HepG2 (cell line): ENCODE results near the gene RILP. TPM values are rescaled to one million over a fixed set of nuclear protein-coding genes. Genes with fewer than 3 reads are reported as not detected.

ENCODE experiments used
- ATAC-seq: fragments of 200-7000 bp; cut with Tn5 transposase; 3 replicates; pipeline ENCODE4 v1.9.1; 2020; ENCODE audit warnings: mild to moderate bottlenecking, moderate library complexity
- BruUV-seq: library from RNA; stranded (reverse); fragments of 400-500 nt; replicated peaks from 2 replicates; lab custom pipeline; 2021; lab: Mats Ljungman, UMichigan
- CTCF ChIA-PET: fragments of 300-600 bp; formaldehyde crosslinking; extraction: SDS; loops from one replicate; lab custom pipeline; 2021; ENCODE audit warnings: low total read pairs, inconsistent platforms, low intra/inter-chr PET ratio; lab: Yijun Ruan, JAX
- POLR2A ChIA-PET: fragments of 350-600 bp; sonication (Branson Sonifier 250); formaldehyde crosslinking; loops from one replicate; lab custom pipeline; 2020; ENCODE audit warnings: antibody characterized with exemption, inconsistent platforms; lab: Yijun Ruan, JAX
- DNase-seq: peaks from one replicate; pipeline ENCODE4 v3.0.0-alpha.2; 2015; ENCODE audit warnings: low spot score
- FAIRE-seq: peaks from 3 replicates; lab custom pipeline; 2011; peaks lifted over from hg19 to GRCh38; lab: Jason Lieb, UNC
- H2AFZ ChIP-seq: one replicate; pipeline ENCODE4 v1.6.1; 2011; ENCODE audit warnings: low read length, inconsistent platforms
- H3K27ac ChIP-seq: fragments of 300-600 bp; 3 replicates; pipeline ENCODE4 v1.8.0; 2011; ENCODE audit warnings: mixed run types, mild to moderate bottlenecking, mixed read lengths, low read length, inconsistent platforms; ENCODE audit not compliant: insufficient read depth; ENCODE audit errors: extremely low read length
- H3K27me3 ChIP-seq, 2 experiments: fragments of 200-600 bp in 1 of 2; 2 replicates in 1 of 2; 3 replicates in 1 of 2; pipeline versions ENCODE4 v1.6.0 to v1.8.0; 2011; ENCODE audit warnings: low read length in 2 of 2, mild to moderate bottlenecking in 2 of 2, moderate library complexity in 2 of 2, inconsistent platforms in 1 of 2; ENCODE audit not compliant: insufficient read depth in 2 of 2, control insufficient read depth in 1 of 2
- H3K36me3 ChIP-seq, 2 experiments: fragments of 200-600 bp in 1 of 2; replicated peaks in 1 of 2; 2 replicates in 1 of 2; 3 replicates in 1 of 2; pipeline versions ENCODE4 v1.5.1 to v1.8.0; 2011; ENCODE audit warnings: low read length in 2 of 2, inconsistent platforms in 1 of 2; ENCODE audit not compliant: insufficient read depth in 2 of 2, control insufficient read depth in 1 of 2
- H3K4me1 ChIP-seq: 2 replicates; pipeline ENCODE4 v1.5.1; 2012; ENCODE audit warnings: low read length, inconsistent platforms; ENCODE audit not compliant: insufficient read depth
- H3K4me2 ChIP-seq: 2 replicates; pipeline ENCODE4 v1.6.0; 2011; ENCODE audit warnings: low read depth, low read length, inconsistent platforms
- H3K4me3 ChIP-seq, 3 experiments: fragments of 200-600 bp in 1 of 3; sonication (generic), shearing (Covaris generic) in 1 of 3; replicated peaks in 1 of 3; 2 replicates each; pipeline ENCODE4 v1.5.1; 2011 to 2016; ENCODE audit warnings: low read length in 3 of 3, inconsistent platforms in 2 of 3, low read depth in 2 of 3, mild to moderate bottlenecking in 2 of 3, control low read depth in 1 of 3, mixed read lengths in 1 of 3; ENCODE audit not compliant: insufficient read depth in 1 of 3
- H3K79me2 ChIP-seq: one replicate; pipeline ENCODE4 v1.6.1; 2011; ENCODE audit warnings: low read length, inconsistent platforms; ENCODE audit not compliant: insufficient read depth
- H3K9ac ChIP-seq: 2 replicates; pipeline ENCODE4 v1.6.0; 2011; ENCODE audit warnings: mild to moderate bottlenecking, low read depth, low read length, inconsistent platforms; ENCODE audit not compliant: insufficient read depth
- H3K9me3 ChIP-seq: 2 replicates; pipeline ENCODE4 v1.5.1; 2012; ENCODE audit warnings: mild to moderate bottlenecking, low read length
- H4K20me1 ChIP-seq: 2 replicates; pipeline ENCODE4 v1.6.0; 2011; ENCODE audit warnings: inconsistent platforms, mild to moderate bottlenecking, low read length, moderate library complexity; ENCODE audit not compliant: insufficient read depth
- ATAD3A ChIP-seq: sonication (generic); formaldehyde crosslinking; IDR thresholded peaks from 2 replicates; pipeline ENCODE4 v1.4.0; 2020; ENCODE audit warnings: missing genetic modification reagents
- CBX1 ChIP-seq: IDR thresholded peaks from one replicate; pipeline ENCODE4 v1.6.1; 2016; ENCODE audit warnings: antibody characterized with exemption, low read depth
- CBX5 ChIP-seq: sonication (generic); formaldehyde crosslinking; IDR thresholded peaks from 2 replicates; pipeline ENCODE4 v1.4.0; 2020; ENCODE audit warnings: missing genetic modification reagents, borderline replicate concordance
- FOXK2 ChIP-seq: fragments of 450-650 bp; IDR thresholded peaks from 2 replicates; pipeline ENCODE4 v1.6.1; 2016
- GABPB1 ChIP-seq: IDR thresholded peaks from 2 replicates; pipeline ENCODE4 v1.6.1; 2016; ENCODE audit warnings: mild to moderate bottlenecking, missing genetic modification reagents, moderate library complexity, missing compliant biosample characterization
- JDP2 ChIP-seq: sonication (generic); formaldehyde crosslinking; IDR thresholded peaks from 2 replicates; pipeline ENCODE4 v1.8.1; 2022; ENCODE audit warnings: missing genetic modification reagents, borderline replicate concordance
- NR3C1 ChIP-seq: sonication (generic); formaldehyde crosslinking; IDR thresholded peaks from 2 replicates; pipeline ENCODE4 v1.4.0; 2020; ENCODE audit warnings: missing genetic modification reagents
- PPARG ChIP-seq: conservative IDR thresholded peaks from 2 replicates; pipeline ENCODE4 v1.6.1; 2016; ENCODE audit warnings: missing biosample characterization, missing genetic modification reagents
- SP140L ChIP-seq: sonication (generic); formaldehyde crosslinking; IDR thresholded peaks from 2 replicates; pipeline ENCODE4 v1.4.0; 2020; ENCODE audit warnings: missing genetic modification reagents, borderline replicate concordance
- TBP ChIP-seq: sonication (generic); formaldehyde crosslinking; IDR thresholded peaks from 2 replicates; pipeline ENCODE4 v1.5.0; 2020; ENCODE audit warnings: missing genetic modification reagents
- ZNF737 ChIP-seq: sonication (generic); formaldehyde crosslinking; IDR thresholded peaks from 2 replicates; pipeline ENCODE4 v1.5.0; 2020; ENCODE audit warnings: missing genetic modification reagents, mild to moderate bottlenecking, borderline replicate concordance
- ZNF788 ChIP-seq: sonication (generic); formaldehyde crosslinking; IDR thresholded peaks from 2 replicates; pipeline ENCODE4 v1.5.0; 2020; ENCODE audit warnings: mild to moderate bottlenecking, missing genetic modification reagents, borderline replicate concordance
- ZNF841 ChIP-seq: sonication (generic); formaldehyde crosslinking; IDR thresholded peaks from 2 replicates; pipeline ENCODE4 v1.8.1; 2023; ENCODE audit warnings: missing genetic modification reagents, borderline replicate concordance
- ZZZ3 ChIP-seq: sonication (generic); formaldehyde crosslinking; IDR thresholded peaks from 2 replicates; pipeline ENCODE4 v1.4.0; 2020; ENCODE audit warnings: missing genetic modification reagents, mild to moderate bottlenecking, borderline replicate concordance
- WGBS: methylation state at CpG from one replicate; pipeline ENCODE4 v1.1.6; 2017; ENCODE audit warnings: low lambda C conversion rate; 5-methylcytosine and 5-hydroxymethylcytosine counted together
- in situ Hi-C: cut with HindIII; loops from 2 replicates; pipeline ENCODE4 v1.10.0; 2017; ENCODE audit warnings: low pct_unique_long_range_greater_than_20kb; ENCODE audit not compliant: extremely low pct_ligation_motif_present
- intact Hi-C: fragments of 100-400 bp; cut with micrococcal nuclease; formaldehyde crosslinking; loops from one replicate; pipeline ENCODE4 v1.10.0; 2022; ENCODE audit not compliant: unreplicated experiment
- polyA plus RNA-seq, 8 experiments: library from polyadenylated mRNA; depleted of rRNA in 3 of 8; stranded (reverse) in 7 of 8; unstranded in 1 of 8; fragments of >200 nt; fragmentation: Illumina TruSeq in 4 of 8; extraction: Trizol in 4 of 8; gene quantifications; 2 replicates each; pipeline versions ENCODE4 v1.2.1 to v1.2.3, GENCODE V29; 2011 to 2016; ENCODE audit warnings: low read depth in 4 of 8, missing spikeins in 1 of 8, mixed read lengths in 1 of 8; ENCODE audit not compliant: insufficient read depth in 1 of 8
- total RNA-seq, 5 experiments: library from RNA; depleted of rRNA; stranded (reverse); fragments of >200 nt; fragmentation: Illumina TruSeq; extraction: Trizol; gene quantifications; 2 replicates each; pipeline ENCODE4 v1.2.3, GENCODE V29; 2016; ENCODE audit warnings: low read depth in 1 of 5
- TF ChIP-seq, protein P1 (sequence below): sonication (generic); formaldehyde crosslinking; IDR thresholded peaks from 2 replicates; pipeline ENCODE4 v1.4.0; 2020; ENCODE audit warnings: missing genetic modification reagents; ENCODE audit errors: not compliant biosample characterization
- TF ChIP-seq, protein P2 (sequence below): sonication (generic); formaldehyde crosslinking; IDR thresholded peaks from 2 replicates; pipeline ENCODE4 v1.8.1; 2023; ENCODE audit warnings: missing genetic modification reagents, inconsistent platforms, borderline replicate concordance
- TF ChIP-seq, protein P3 (sequence below): sonication (generic); formaldehyde crosslinking; IDR thresholded peaks from 2 replicates; pipeline ENCODE4 v1.4.0; 2020; ENCODE audit warnings: mild to moderate bottlenecking, missing genetic modification reagents

The RILP gene
- total and polyA plus RNA-seq, 2 of the 13 experiments (the other 11 are each of a cell fraction or from before 2014, with no cell fraction given) = 6.6 to 8.1 TPM

DNA sequence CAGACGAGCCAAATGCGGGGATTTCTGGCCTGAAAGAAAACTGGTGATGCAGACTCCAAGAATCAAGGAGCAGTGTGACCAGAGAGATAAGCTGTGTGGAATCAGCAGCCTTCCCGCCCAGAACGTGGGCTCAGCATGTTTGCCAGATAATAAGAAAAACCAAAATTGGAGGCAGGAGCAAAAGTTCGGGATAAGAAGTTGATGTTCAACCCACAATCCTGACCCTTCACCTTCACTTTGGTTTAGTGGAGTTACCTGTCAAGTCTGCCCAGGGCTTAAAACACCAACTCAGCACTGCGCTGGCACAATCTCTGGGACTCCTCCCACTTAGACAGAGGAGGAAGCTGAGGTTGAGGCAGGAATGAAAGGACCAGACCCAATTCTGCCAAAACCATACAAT, 24.1 kb downstream of the RILP start:
- WGBS = 78% methylated on average over 6 of the region's 6 CpGs

DNA sequence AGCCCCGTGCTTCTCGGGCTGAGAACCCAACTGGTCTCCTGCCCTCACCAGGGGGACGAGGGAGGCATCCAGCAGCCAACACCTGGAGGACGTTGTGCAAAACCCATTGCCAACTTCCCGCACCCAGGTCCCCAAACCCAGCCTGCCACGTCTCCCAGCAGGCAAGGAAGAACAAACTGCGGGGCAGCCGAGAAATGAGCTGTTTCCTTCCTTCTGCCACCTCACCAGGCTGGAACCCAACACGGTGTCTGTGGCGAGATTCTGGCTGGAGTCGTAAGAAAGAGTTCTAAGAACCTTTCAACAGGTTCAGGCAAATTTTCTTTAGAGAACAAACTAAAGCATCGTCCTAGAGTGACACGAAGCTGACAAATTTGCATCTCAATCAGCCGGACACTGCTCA, 24.6 kb downstream of the RILP start:
- peaks cover 56% of the 10 kb centered on the region for H3K4me1 ChIP-seq
- H3K27ac ChIP-seq = no peak overlapping the region
- no peaks in the 10 kb centered on the region for H3K79me2 ChIP-seq
- H3K4me2 ChIP-seq = no peak overlapping the region
- no peak for DNase-seq
- intact Hi-C loops (no loop called here), in situ Hi-C loops (loop anchor here (5.0 kb wide), 1 partner anchor 48 kb away; no protein-coding TSS in a partner anchor)
- no peaks in the 10 kb centered on the region; a peak in 1 of 5 replicates for H3K27me3 ChIP-seq
- no peak for ATAC-seq
- POLR2A ChIA-PET = no interaction called here
- H3K4me3 ChIP-seq = no peak overlapping the region
- WGBS = 95% methylated on average over 14 of the region's 14 CpGs
- CTCF ChIA-PET = no interaction called here
- no TSS peak for BruUV-seq
- H3K36me3 ChIP-seq = peaks cover 0 to 2% of the 10 kb centered on the region in 2 experiments; a peak in 1 of 5 replicates
- no peak overlapping the region for H3K9ac ChIP-seq
- no peak overlapping the region for H2AFZ ChIP-seq
- FAIRE-seq = no peak
- no peaks in the 10 kb centered on the region for H3K9me3 ChIP-seq
- H4K20me1 ChIP-seq = no peaks in the 10 kb centered on the region
- TF ChIP-seq, protein P1, sequence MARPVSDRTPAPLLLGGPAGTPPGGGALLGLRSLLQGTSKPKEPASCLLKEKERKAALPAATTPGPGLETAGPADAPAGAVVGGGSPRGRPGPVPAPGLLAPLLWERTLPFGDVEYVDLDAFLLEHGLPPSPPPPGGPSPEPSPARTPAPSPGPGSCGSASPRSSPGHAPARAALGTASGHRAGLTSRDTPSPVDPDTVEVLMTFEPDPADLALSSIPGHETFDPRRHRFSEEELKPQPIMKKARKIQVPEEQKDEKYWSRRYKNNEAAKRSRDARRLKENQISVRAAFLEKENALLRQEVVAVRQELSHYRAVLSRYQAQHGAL (CRISPR knock-in tag) = no peak
- TF ChIP-seq ZZZ3 (no peak), FOXK2 (no peak), CBX1 (no peak), TBP (CRISPR knock-in tag) (no peak), ZNF841 (CRISPR knock-in tag) (no peak), PPARG (CRISPR knock-in tag) (no peak), SP140L (CRISPR knock-in tag) (no peak), ZNF788 (CRISPR knock-in tag) (no peak), JDP2 (CRISPR knock-in tag) (no peak), ZNF737 (CRISPR knock-in tag) (no peak), GABPB1 (no peak)
- TF ChIP-seq, protein P2, sequence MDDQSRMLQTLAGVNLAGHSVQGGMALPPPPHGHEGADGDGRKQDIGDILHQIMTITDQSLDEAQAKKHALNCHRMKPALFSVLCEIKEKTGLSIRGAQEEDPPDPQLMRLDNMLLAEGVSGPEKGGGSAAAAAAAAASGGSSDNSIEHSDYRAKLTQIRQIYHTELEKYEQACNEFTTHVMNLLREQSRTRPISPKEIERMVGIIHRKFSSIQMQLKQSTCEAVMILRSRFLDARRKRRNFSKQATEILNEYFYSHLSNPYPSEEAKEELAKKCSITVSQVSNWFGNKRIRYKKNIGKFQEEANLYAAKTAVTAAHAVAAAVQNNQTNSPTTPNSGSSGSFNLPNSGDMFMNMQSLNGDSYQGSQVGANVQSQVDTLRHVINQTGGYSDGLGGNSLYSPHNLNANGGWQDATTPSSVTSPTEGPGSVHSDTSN (CRISPR knock-in tag) = no peak
- TF ChIP-seq, protein P3, sequence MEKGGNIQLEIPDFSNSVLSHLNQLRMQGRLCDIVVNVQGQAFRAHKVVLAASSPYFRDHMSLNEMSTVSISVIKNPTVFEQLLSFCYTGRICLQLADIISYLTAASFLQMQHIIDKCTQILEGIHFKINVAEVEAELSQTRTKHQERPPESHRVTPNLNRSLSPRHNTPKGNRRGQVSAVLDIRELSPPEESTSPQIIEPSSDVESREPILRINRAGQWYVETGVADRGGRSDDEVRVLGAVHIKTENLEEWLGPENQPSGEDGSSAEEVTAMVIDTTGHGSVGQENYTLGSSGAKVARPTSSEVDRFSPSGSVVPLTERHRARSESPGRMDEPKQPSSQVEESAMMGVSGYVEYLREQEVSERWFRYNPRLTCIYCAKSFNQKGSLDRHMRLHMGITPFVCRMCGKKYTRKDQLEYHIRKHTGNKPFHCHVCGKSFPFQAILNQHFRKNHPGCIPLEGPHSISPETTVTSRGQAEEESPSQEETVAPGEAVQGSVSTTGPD = no peak

More for the DNA sequence above, 24.1 kb downstream of the RILP start:
- Histone ChIP-seq H3K27ac (no peak overlapping the region), H3K27me3 (no peaks in the 10 kb centered on the region; a peak in 1 of 5 replicates), H3K79me2 (no peaks in the 10 kb centered on the region), H3K4me3 (no peak overlapping the region), H3K36me3 (peaks cover 0 to 2% of the 10 kb centered on the region in 2 experiments; a peak in 1 of 5 replicates), H3K9ac (0 out of 2 replicates have a peak overlapping the region, but pooled peaks have one; percentile 23), H4K20me1 (no peaks in the 10 kb centered on the region), H2AFZ (no peak overlapping the region), H3K4me2 (no peak overlapping the region), H3K4me1 (peaks cover 56% of the 10 kb centered on the region), H3K9me3 (no peaks in the 10 kb centered on the region)
- DNase-seq = no peak
- intact Hi-C loops = no loop called here
- in situ Hi-C loops = loop anchor here (5.0 kb wide), 1 partner anchor 48 kb away; no protein-coding TSS in a partner anchor
- no peak for FAIRE-seq
- POLR2A ChIA-PET = no interaction called here
- ATAC-seq = no peak
- CTCF ChIA-PET = no interaction called here
- no peak for TF ChIP-seq CBX5 (CRISPR knock-in tag)
- TF ChIP-seq NR3C1 = no peak
- TF ChIP-seq ATAD3A (CRISPR knock-in tag) = no peak
- no TSS peak for BruUV-seq
